ENCODE results near the gene ZFHX3. TPM values are rescaled to one million over a fixed set of nuclear protein-coding genes. Genes with fewer than 3 reads are reported as not detected.

Gene ZFHX3
- total and polyA plus RNA-seq, 2 donors (not counting 3 experiments of a cell fraction or from before 2014, with no cell fraction given), result 3.7 to 18.8 TPM

- TF ChIP-seq POLR2AphosphoS5 (IDR thresholded peaks at IDR 0.05; ENCODE audit: insufficient read depth, low read depth, low read length) (no peak), EZH2 (IDR thresholded peaks at IDR 0.05; ENCODE audit: borderline replicate concordance, low read depth, low read length, severe bottlenecking) (no peak), GATA2 (IDR thresholded peaks at IDR 0.05; ENCODE audit: insufficient read depth, insufficient read length, low read depth, low read length) (no peak), FOS (IDR thresholded peaks at IDR 0.05; ENCODE audit: borderline replicate concordance, insufficient read depth, low read length) (peak; percentile 21), CTCF (IDR thresholded peaks at IDR 0.05; ENCODE audit: extremely low read depth in 1 of 2, insufficient read depth in 1 of 2, low read depth in 1 of 2, low read length in 2 of 2) (no peak), MAX (IDR thresholded peaks at IDR 0.05; ENCODE audit: insufficient read depth, insufficient read length) (no peak)
- no TSS peak for BruUV-seq (replicated peaks)
- intact Hi-C loops (cut with micrococcal nuclease) (no loop called here), dilution Hi-C loops (cut with MboI; ENCODE audit: extremely low pct_ligation_motif_present, low sequenced_read_pairs) (no loop called here)
- Histone ChIP-seq H3K27me3 (ENCODE audit: control insufficient read depth in 2 of 2, insufficient read depth in 2 of 2, low read length in 2 of 2) (no peaks in the 10 kb centered on the region), H3K36me3 (ENCODE audit: control insufficient read depth in 2 of 2, extremely low read depth in 1 of 2, insufficient read depth in 2 of 2, low read length in 2 of 2) (no peaks in the 10 kb centered on the region), H3K4me1 (ENCODE audit: control insufficient read depth, extremely low read depth, insufficient read depth, low read length) (peaks cover 30% of the 10 kb centered on the region), H3K9ac (replicated peaks; ENCODE audit: extremely low read depth, insufficient read depth, low read length) (no peak overlapping the region), H3K9me1 (replicated peaks; ENCODE audit: control insufficient read depth, extremely low read depth, insufficient read depth, low read length) (no peaks in the 10 kb centered on the region), H3K9me3 (replicated peaks; ENCODE audit: control insufficient read depth, insufficient read depth, low read length) (no peaks in the 10 kb centered on the region), H2AFZ (ENCODE audit: low read depth, low read length) (no peak overlapping the region), H4K20me1 (replicated peaks; ENCODE audit: control insufficient read depth, extremely low read depth, insufficient read depth, low read length) (no peaks in the 10 kb centered on the region), H3K4me2 (ENCODE audit: insufficient read depth, low read length) (peak overlapping the region; percentile 36), H3K27ac (ENCODE audit: insufficient read depth, low read depth, low read length) (no peak overlapping the region), H3K79me2 (ENCODE audit: control insufficient read depth, insufficient read depth, low read length) (peaks cover 42% of the 10 kb centered on the region), H3K4me3 (replicated peaks in 1 of 3; ENCODE audit: insufficient read depth in 1 of 3, low read depth in 1 of 3, low read length in 3 of 3) (no peak overlapping the region)
- FAIRE-seq (no peak), DNase-seq (ENCODE audit: low read depth, low spot score) (peak; percentile 29)
- ChIA-PET CTCF (no interaction called here), POLR2A (no interaction called here)
Measured at GRCh38 chr16:73016488-73016830, 31.5 kb downstream of the ZFHX3 start.

All from endothelial cell of umbilical vein (primary cell).